ENCODE data around the gene PLXNA4. TPM values are rescaled to one million over a fixed set of nuclear protein-coding genes. Genes with fewer than 3 reads are reported as not detected.

The PLXNA4 gene
- polyA plus RNA-seq, 2 of the 4 experiments (the other 2 are of a cell fraction) = 0.12 to 0.34 TPM

DNA sequence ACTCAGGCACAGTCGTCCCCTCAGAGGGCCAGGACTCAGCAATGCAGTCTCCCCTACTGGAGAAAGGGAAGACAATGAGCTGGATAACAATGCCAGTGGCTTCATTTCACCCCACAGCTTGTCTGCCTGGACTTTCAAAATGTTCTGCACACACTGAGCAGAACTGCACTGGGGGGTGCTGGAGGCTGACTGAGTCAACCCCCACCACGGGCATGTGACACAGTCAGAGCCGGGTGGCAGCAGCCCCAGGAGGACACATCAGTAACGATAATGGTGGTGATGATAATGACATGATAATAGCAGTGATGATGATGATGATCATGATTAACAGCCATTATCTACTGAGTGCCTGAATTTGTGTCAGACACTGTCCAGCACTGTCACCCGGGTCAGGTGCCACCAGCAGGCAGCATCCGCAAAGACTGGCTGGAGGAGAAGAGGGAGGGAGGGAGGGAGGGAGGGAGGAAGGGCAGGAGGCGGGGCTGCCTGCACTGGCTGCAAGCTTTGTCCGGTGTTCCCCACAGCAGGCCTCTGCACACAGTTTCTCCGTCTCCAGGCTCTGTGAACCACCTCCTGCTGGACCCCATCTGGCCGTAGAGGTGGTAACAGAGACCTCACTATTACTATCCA, 67.4 kb downstream of the PLXNA4 start:
- TF ChIP-seq CBX8 (IDR thresholded peaks at IDR 0.05) (no peak), RFX5 (IDR thresholded peaks at IDR 0.05) (no peak), GATA3 (IDR thresholded peaks at IDR 0.05; ENCODE audit: borderline replicate concordance) (no peak), ZNF302 (CRISPR knock-in tag; IDR thresholded peaks at IDR 0.05) (no peak), NR3C1 (IDR thresholded peaks at IDR 0.05) (no peak), POLR2AphosphoS2 (conservative IDR thresholded peaks at IDR 0.05; ENCODE audit: low read length) (no peak), EP300 (IDR thresholded peaks at IDR 0.05) (no peak)
- Histone ChIP-seq H3K4me1 (no peaks in the 10 kb centered on the region), H3K4me2 (no peak overlapping the region), H3K27ac (no peak overlapping the region), H3K9me3 (no peaks in the 10 kb centered on the region), H3K4me3 (no peak overlapping the region)
- no peak for DNase-seq (ENCODE audit: low read depth in 1 of 2, low spot score in 1 of 2)
- no peak for FAIRE-seq
- ChIA-PET POLR2A (no interaction called here), CTCF (interaction anchor here (1.1 kb wide), 1 partner anchor 8 kb away, joined by 3 read pairs; no protein-coding TSS in a partner anchor)
- no peak for ATAC-seq
- 44% methylated on average over 9 of the region's 10 CpGs for WGBS (ENCODE audit: missing lambda C conversion rate)

DNA sequence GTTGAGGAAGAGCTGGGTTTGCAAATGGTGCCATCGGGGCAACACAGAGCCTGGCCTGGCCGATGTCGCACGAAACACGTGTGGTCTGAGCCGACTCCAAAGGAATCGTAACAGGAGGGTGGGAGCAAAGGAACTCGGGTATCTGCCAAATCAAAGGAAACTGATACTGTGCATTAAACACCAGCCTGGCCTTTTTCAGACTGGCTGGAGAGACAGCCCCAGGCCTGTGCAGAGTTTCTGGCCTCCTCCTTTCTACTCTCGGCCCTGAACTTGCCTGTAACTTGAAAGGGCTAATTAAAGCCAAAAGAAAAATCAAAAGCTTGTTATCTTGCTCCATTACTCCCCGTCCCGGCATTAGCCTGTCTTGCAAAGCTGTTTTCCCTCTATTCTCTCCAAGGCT, 71.4 kb downstream of the PLXNA4 start:
- no peak for FAIRE-seq
- Histone ChIP-seq H3K4me2 (no peak overlapping the region), H3K4me1 (no peaks in the 10 kb centered on the region), H3K9me3 (no peaks in the 10 kb centered on the region), H3K4me3 (no peak overlapping the region), H3K27ac (no peak overlapping the region)
- 65% methylated on average over 11 of the region's 11 CpGs for WGBS (ENCODE audit: missing lambda C conversion rate)
- no peak for DNase-seq (ENCODE audit: low read depth in 1 of 2, low spot score in 1 of 2)
- POLR2A ChIA-PET = no interaction called here
- CTCF ChIA-PET = interaction anchor here (1.1 kb wide), 1 partner anchor 15 kb away, joined by 3 read pairs; no protein-coding TSS in a partner anchor
- TF ChIP-seq, protein P1, sequence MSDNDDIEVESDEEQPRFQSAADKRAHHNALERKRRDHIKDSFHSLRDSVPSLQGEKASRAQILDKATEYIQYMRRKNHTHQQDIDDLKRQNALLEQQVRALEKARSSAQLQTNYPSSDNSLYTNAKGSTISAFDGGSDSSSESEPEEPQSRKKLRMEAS (IDR thresholded peaks at IDR 0.05) = no peak
- TF ChIP-seq SREBF2 (IDR thresholded peaks at IDR 0.05) (no peak), KDM5A (IDR thresholded peaks at IDR 0.05) (no peak), RCOR1 (IDR thresholded peaks at IDR 0.05; ENCODE audit: low read depth, low read length) (no peak), CHD2 (IDR thresholded peaks at IDR 0.05; ENCODE audit: low read length, partially characterized antibody) (no peak), CHD4 (IDR thresholded peaks at IDR 0.05; ENCODE audit: borderline replicate concordance) (no peak), EP300 (IDR thresholded peaks at IDR 0.05) (no peak), HOXA7 (CRISPR knock-in tag; IDR thresholded peaks at IDR 0.05) (no peak)
- TF ChIP-seq, protein P2, sequence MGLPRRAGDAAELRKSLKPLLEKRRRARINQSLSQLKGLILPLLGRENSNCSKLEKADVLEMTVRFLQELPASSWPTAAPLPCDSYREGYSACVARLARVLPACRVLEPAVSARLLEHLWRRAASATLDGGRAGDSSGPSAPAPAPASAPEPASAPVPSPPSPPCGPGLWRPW (IDR thresholded peaks at IDR 0.05) = no peak
- no peak for ATAC-seq

DNA sequence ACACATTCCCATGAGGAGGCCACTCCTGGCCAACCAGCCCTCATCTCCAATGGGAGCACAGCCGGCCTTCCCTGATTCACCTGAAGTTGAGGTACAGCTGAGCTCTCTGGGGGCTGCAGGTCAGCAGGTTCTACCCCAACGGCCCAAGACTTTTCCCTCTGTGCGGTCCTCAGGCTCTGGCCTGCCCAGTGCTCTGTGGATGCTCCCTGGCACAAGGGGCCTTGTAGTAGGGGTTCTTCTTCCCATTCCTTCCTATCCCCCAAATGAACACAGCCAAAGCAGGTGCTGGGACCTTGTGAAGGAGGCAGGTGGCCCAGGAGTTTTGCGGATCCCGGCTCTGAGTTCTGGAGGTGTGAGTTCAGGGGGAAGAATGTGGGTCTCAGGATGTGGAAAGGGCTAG, 72.2 kb downstream of the PLXNA4 start:
- no peak for DNase-seq (ENCODE audit: low read depth in 1 of 2, low spot score in 1 of 2)
- no peak for FAIRE-seq
- H3K4me1 ChIP-seq = no peaks in the 10 kb centered on the region
- ChIA-PET POLR2A (no interaction called here), CTCF (interaction anchor here (1.0 kb wide), 1 partner anchor 645 kb away, joined by 3 read pairs; no protein-coding TSS in a partner anchor)
- no peak overlapping the region for H3K4me3 ChIP-seq
- H3K9me3 ChIP-seq = no peaks in the 10 kb centered on the region
- WGBS (ENCODE audit: missing lambda C conversion rate) = 42% methylated on average over 5 of the region's 5 CpGs
- no peak overlapping the region for H3K27ac ChIP-seq
- TF ChIP-seq RCOR1 (IDR thresholded peaks at IDR 0.05; ENCODE audit: low read depth, low read length) (no peak), ESRRA (IDR thresholded peaks at IDR 0.05; ENCODE audit: borderline replicate concordance, low read length) (no peak), PHF8 (IDR thresholded peaks at IDR 0.05; ENCODE audit: borderline replicate concordance, low read depth) (no peak), TFCP2L1 (CRISPR knock-in tag; IDR thresholded peaks at IDR 0.05) (no peak), CHD4 (IDR thresholded peaks at IDR 0.05; ENCODE audit: borderline replicate concordance) (no peak), HOXB5 (CRISPR knock-in tag; IDR thresholded peaks at IDR 0.05) (no peak), MAZ (IDR thresholded peaks at IDR 0.05; ENCODE audit: borderline replicate concordance, low read depth, low read length) (no peak), CBX8 (IDR thresholded peaks at IDR 0.05) (no peak), EP300 (IDR thresholded peaks at IDR 0.05) (no peak), POLR2A (IDR thresholded peaks at IDR 0.05; ENCODE audit: low read length) (no peak), CEBPB (IDR thresholded peaks at IDR 0.05) (no peak), ZNF302 (CRISPR knock-in tag; IDR thresholded peaks at IDR 0.05) (no peak), MYC (IDR thresholded peaks at IDR 0.05; ENCODE audit: borderline replicate concordance, low read length) (no peak), KDM1A (IDR thresholded peaks at IDR 0.05; ENCODE audit: low read depth) (no peak)
- TF ChIP-seq, protein P1 (IDR thresholded peaks at IDR 0.05) = no peak
- no peak overlapping the region for H3K4me2 ChIP-seq
- no peak for ATAC-seq

All from A549 (cell line).